SK-N-DZ (cell line): ENCODE data around the gene NUPR1.
"Not testable (repeated sequence)": the region's sequence is repeated elsewhere in the genome, so short reads cannot be mapped to it uniquely, and the experiment has no call there.

ENCODE experiments used
- DNase-seq: peaks from one replicate; pipeline ENCODE4 v3.0.0-alpha.2; 2015; ENCODE audit warnings: low spot score

Gene NUPR1

DNA sequence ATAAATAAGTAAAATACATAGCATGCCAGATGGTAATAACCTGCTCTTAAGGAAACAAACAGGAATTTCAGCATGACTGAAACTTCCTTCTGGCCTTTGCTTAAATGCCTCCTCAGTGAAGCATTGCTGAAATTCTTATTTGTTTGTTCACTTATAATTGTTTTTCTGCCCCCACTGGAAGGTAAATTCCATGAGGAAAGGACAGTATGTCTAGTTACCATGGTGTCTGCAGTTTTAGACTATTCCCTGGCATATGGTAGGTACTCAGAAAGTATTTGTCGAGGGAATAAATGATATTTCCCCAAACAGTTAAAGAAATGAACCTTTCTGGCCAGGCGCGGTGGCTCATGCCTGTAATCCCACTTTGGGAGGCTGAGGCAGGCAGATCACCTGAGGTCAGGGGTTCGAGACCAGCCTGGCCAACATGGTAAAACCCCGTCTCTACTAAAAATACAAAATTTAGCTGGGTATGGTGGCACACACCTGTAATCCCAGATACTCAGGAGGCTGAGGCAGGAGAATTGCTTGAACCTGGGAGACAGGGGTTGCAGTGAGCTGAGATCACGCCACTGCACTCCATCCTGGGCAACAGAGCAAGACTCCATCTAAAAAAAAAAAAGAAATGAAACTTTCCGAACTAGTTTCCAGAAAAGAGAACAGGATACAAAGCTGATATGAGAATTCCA, 11.5 kb downstream of the NUPR1 start:
- not testable (repeated sequence) for DNase-seq

- DNase-seq = no peak
Measured at GRCh38 chr16:28526201-28527099, 12.3 kb downstream of the NUPR1 start.

DNA sequence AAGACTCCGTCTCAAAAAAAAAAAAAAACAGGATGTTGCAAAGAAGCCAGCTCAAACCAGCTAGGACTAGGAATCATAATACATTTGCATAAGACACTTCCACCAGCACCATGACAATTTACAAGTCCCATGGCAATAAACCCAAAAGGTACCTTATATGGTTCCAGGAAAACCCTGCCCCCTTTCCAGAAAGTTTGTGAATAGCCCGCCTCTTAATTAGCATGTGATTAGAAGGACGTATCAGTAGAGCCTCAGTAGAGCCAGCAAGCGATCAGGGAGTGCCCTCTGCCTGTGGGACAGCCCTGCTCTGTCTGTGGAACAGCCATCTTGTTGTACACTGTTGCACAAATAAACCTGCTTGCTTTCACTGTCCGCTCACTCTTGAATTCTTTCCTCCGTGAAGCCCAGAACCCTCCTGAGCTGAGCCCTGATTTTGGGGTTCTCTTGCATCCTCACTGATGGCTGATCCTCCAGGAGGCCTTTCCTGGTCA, 14.0 kb downstream of the NUPR1 start:
- no peak for DNase-seq

DNA sequence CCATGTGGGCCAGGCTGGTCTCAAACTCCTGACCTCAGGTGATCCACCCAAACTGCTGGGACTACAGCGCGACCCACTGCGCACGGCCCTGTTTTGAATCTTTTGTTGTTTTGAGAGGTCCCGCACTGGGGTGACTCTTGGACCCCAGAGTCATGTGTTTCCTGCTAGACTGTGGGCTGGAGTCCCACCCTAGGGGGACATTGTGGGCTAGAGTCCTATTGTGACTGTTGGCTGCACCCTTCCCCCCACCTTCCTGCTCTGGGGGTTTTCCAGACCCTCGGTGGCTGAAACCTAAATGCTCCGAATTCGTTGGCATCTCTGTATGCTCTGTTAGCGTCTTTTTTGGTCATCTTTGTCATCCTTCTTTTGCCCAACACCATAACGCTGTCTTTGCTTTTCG, 16.0 kb downstream of the NUPR1 start:
- no peak for DNase-seq

- no peak for DNase-seq
Measured at GRCh38 chr16:28521436-28521835, 17.3 kb downstream of the NUPR1 start.

- DNase-seq = no peak
Measured at GRCh38 chr16:28520672-28521071, 18.1 kb downstream of the NUPR1 start.

DNA sequence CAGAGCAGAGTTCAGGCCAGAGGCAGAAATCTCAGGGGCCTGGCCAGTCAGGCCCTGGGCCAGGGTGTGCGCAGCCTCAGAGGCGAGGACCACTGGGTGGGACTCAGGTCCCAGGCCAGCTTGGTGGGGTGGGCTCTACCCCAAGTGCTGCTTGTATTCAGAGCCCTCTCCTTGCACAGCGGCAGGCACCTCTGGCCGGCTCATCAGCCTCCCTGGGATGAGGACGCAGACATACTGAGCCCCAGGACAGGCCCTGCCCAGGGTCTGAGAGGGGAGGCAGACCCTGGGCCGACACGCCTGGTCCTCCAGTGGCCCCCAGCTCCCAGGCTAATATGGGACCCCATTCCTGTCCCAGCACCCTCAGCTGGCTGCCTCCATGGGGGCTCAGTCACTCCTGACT, 24.5 kb downstream of the NUPR1 start:
- DNase-seq = no peak

- no peak for DNase-seq
Measured at GRCh38 chr16:28513484-28514181, 25.1 kb downstream of the NUPR1 start.

GRCh38 chr16:28511801-28512789, 26.7 kb downstream of the NUPR1 start:
- no peak for DNase-seq

GRCh38 chr16:28511031-28511430, 27.7 kb downstream of the NUPR1 start:
- DNase-seq = no peak

GRCh38 chr16:28505489-28506137, 33.2 kb downstream of the NUPR1 start:
- no peak for DNase-seq

DNA sequence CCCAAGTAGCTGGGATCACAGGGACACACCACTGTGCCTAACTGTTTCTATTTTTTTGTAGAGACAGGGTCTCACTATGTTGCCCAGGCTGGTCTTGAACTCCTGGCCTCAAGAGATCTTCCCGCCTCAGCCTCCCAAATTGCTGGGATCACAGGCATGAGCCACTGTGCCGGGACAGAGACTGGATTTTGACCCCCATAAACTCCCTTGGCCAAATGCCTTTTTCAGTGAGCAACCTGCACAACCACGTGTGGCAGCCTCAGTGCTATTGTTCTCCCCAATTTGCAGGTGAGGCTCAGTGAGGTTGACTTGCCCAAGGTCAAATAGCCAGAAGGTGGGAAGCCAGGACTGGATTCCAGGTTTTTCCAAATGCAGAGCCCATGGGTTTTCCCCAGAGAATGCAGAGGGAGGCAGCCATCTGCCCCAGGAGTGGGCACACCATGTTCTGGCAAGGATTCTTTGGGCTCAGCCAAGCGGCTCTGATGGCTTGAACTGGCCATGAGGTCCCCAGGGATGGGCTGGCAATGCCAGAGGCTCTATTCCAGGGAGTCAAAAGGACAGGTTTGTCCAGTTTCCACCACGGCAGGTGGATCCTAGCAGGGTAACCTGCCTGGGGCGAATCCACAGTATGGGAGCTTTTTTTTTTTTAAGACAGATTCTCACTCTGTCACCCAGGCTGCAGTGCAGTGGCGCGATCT, 33.9 kb downstream of the NUPR1 start:
- DNase-seq = no peak

GRCh38 chr16:28503470-28504259, 35.1 kb downstream of the NUPR1 start:
- DNase-seq = no peak

GRCh38 chr16:28502290-28502689, 36.5 kb downstream of the NUPR1 start:
- no peak for DNase-seq

DNA sequence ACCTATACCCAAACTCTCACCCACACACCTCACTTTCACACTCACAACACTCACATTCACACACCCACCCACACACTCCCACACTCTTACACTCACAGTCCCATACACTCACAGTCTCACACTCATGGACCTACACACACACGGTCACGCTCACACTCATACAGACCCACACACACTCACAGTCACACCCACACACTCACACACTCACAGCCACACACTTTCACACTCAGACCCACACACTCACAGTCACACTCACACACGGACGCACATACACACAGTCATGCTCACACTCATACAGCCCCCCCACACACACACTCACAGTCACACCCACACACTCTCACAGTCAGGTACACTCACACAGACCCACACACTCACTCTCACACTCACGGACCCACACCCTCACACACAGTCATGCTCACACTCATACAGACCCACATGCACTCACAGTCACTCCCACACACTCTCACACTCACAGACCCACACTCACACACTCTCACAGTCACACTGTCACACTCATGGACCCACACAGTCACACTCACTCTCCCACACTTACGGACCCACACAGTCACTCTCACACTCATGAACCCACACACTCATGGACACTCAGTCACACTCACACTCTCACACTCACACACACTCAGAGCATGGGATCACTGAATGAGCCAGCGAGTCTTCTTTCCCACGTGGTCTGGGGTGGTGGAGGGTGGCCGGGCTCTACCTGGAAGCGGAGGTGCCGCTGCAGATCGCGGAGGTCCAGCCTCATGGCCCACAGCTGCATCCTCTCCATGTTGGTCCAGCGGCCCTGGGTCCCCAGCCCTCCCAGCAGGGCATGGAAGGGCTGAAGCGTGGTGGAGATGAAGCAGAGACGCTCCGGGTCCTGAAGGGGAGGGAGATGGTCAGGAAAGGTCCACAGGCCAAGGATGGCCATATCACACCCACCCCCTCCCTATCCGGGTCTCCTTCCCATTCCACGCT, 37.2 kb downstream of the NUPR1 start:
- no peak for DNase-seq

DNA sequence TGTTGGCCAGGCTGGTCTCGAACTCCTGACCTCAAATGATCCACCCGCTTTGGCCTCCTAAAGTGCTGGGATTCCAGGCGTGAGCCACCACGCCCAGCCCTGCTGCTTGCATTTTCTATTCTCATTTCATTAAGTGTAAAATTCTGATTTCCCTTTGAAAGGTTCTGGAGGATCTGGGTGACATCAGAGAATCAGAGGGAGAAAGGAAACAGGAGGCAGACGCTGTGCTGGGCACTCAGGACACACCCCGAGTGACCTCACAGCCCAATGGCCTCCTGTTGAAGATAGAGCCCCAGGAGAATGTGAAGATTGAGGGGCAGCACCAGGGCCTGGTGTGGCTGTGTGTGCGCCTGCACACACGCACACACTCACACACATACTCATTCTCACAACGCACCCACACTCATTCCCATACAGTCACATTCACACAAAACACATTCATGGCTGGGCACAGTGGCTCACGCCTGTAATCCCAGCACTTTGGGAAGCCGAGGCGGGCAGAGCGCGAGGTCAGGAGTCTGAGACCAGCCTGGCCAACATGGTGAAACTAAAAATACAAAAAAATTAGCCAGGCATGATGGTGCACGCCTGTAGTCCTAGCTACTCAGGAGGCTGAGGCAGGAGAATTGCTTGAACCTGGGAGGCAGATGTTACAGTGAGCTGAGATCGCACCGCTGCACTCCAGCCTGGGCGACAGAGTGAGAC, 38.1 kb downstream of the NUPR1 start:
- DNase-seq = not testable (repeated sequence)

DNA sequence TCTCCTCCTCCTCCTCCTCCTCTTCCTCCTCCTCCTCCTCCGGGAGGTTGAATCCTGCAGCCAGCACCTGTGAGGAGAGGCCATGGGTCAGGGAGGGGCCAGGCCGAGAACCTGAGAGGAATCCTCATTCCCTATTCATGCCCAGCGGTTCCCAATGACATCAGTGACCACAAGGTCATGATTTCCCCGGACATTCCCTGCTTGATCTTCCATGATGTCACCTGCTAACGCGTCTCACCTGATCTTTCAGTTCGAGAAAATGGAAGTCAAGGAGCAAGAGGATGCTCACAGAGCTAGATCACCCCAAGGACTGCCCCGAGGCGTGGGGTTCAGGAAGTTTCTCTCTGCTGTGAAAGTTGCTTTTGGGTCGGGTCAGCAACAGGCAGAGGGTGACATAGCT, 38.9 kb downstream of the NUPR1 start:
- DNase-seq = no peak
